Activated effector memory CD4-positive, alpha-beta T cell treated with Interleukin-2 at 50 U/mL for 16 hours (primary cell): ENCODE measurements around the gene ASIC2.
"Not testable (repeated sequence)": the region's sequence is repeated elsewhere in the genome, so short reads cannot be mapped to it uniquely, and the experiment has no call there.

Experiments used
- DNase-seq: peaks from one replicate; pipeline ENCODE4 v3.0.0-alpha.2; 2020

ASIC2 gene

DNA sequence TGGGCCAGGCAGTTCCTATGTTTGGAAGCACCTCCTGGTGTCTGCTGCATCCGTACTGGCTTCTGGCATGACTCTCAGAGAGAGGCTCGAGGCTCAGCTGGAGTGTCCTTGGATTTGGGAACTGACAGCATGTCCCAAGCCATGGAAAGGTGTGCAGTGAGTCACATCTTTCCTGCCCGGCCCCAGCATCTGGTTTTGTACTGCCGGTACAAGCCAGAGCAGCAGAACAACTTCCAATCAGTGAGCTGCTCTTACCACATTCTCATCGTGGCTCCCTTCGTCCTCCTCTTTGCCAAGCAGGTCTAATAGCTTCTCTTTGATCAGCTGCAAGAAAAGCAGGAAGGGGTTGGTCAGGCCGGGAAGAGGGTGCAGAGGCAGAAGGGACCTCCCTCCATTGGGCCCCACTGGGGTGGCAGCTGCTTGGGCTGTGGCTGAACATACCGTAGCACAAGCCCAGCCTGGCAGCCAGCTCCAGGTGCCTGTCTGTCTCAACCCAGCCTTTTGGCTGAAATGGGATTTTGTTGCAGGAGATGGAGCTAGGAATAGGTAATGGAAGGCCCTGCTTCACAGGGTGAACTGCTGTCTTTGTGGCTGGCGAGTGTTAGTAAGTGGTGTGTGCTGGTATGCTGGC is 277.3 kb downstream of the ASIC2 start:
- no peak for DNase-seq

- DNase-seq = no peak
Measured at GRCh38 chr17:33014751-33015150, 278.3 kb downstream of the ASIC2 start.

DNA sequence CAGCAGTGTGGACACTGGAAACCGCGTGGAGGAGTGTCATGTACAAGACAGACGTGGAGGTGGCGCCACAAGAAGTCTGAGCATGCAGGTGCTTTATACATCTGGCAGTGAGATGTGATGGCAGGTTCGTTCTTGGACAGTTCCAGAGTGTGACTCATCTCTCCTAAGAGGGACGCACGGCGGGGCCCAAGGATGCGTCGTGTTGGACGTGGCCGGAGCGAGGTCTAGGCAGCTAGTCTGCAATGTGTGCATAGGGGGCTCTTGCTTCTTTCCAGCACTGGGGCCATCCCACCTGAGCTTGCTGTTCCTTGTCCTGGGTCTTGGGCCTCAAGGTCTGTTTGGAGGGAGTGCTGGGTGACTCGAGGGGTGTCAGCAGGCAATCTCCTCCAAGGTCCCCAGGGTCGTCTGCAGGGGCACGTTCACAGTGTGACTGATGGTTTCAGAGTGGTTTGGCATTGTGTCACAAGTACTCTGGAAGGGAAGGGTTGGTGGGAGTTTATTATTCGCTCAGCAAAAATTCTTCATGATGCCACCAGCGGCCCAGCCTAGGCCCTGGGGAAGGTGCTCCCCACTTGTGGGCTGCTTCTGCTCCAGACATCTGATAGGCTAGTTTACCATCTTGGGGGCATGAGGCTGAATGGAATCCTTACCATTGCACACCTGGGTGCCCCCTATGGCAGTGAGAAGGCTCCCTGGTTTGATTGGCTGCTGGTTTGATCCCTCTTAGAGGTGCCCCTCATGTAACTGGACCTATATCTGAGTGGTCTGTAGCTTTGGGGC is 279.3 kb downstream of the ASIC2 start:
- no peak for DNase-seq

DNA sequence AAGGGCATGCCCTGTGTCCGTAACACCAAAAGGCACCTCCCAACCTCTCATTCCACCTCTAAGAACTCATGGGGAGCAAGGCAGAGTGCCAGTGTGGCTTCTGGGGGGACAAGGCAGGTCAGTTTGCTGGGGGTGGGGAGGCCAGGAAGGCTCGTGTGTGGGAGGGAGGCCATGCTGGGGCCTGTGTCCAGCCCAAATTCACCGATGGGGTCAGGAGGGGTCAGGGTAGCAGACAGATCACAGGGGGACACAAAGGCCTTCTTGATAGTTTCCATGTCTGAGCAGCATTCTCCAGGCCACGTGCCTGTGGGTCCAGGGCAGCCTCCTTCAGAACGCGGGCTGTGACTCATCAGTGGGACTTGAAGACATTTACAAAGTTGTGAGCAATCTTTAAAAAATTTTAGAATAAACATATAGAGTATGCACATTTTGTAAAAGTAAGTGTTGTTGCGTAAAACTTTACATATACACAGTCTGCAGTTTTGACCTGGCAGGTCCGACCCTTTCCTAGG is 280.5 kb downstream of the ASIC2 start:
- no peak for DNase-seq

GRCh38 chr17:33009636-33010035 is 283.5 kb downstream of the ASIC2 start:
- DNase-seq = no peak

DNA sequence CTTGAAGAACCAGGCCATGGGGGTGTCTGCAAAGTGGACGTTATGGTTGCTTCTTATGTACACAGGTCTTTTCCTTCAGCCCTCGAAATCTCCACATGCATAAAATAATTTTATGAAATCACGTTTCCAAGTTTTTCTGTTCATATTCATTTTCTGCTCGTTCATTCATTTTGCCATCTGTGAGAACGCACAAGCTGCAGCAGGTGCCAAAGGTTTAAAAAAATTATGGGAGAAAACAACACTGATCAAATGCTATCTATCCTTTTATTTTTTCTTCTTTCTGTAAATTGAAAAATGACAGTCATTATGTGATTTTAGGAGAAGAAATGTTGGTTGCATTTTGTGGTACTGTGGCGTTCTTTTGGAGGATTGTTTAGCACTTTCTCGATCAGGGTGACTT is 285.9 kb downstream of the ASIC2 start:
- DNase-seq = no peak

GRCh38 chr17:33002246-33002645 is 290.8 kb downstream of the ASIC2 start:
- no peak for DNase-seq

GRCh38 chr17:32998887-32999228 is 294.2 kb downstream of the ASIC2 start:
- no peak for DNase-seq

DNA sequence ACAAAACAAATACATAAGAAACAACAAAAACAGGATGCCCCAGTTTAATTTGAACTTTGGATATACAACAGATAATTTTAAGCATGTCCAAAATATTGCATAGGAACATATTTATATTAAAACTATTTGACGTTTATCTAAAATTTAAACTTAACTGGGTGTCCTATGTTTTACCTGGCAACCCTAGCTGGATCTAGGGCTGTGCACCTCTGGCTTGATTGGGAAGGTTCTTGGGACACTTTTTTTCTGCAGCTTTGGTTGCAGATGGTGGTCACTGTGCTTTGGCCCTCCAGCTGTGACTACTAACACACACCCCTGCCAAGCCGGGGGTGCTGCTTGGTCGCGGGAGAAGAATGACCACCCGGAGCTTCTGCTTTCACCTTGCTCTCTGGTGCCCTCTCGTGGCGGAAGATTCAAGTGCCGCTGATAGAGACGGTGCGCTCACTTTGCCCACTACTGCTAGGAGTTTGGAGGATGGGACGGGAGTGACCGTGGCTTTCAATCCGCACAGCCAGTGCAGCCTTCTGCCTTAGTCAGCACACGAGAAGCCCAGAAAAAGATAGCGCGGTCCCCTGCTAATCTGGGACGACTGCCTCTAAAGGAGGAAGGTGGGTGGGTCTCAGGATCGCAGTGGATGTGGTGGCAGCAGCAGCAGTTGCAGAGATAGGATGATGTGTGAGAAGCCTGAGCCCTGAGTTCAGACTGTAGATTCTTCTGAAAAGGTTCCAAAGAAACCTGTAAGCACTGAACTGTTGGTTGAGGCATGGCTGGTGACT is 294.8 kb downstream of the ASIC2 start:
- DNase-seq = peak; percentile 52

GRCh38 chr17:32995416-32996045 is 297.6 kb downstream of the ASIC2 start:
- DNase-seq = no peak

- DNase-seq = no peak
Measured at GRCh38 chr17:32993977-32994376, 299.1 kb downstream of the ASIC2 start.

- DNase-seq = no peak
Measured at GRCh38 chr17:32992321-32993033, 300.6 kb downstream of the ASIC2 start.

- DNase-seq = no peak
Measured at GRCh38 chr17:32988481-32989101, 304.5 kb downstream of the ASIC2 start.

DNA sequence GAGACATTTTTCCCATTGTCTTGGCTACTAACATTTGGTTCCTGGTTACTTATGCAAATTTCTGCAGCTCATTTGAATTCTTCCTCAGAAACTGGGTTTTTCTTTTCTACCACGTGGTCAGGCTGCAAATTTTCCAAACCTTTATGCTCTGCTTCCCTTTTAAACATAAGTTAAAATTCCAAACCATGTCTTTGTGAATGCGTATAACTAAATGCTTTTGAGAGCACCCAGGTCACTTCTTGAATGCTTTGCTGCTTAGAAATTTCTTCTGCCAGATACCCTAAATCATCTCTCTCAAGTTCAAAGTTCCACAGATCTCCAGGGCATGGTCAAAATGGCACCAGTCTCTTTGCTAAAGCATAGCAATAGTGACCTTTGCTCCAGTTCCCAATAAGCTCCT is 305.2 kb downstream of the ASIC2 start:
- DNase-seq = not testable (repeated sequence)

- not testable (repeated sequence) for DNase-seq
Measured at GRCh38 chr17:32987453-32987805, 305.7 kb downstream of the ASIC2 start.

DNA sequence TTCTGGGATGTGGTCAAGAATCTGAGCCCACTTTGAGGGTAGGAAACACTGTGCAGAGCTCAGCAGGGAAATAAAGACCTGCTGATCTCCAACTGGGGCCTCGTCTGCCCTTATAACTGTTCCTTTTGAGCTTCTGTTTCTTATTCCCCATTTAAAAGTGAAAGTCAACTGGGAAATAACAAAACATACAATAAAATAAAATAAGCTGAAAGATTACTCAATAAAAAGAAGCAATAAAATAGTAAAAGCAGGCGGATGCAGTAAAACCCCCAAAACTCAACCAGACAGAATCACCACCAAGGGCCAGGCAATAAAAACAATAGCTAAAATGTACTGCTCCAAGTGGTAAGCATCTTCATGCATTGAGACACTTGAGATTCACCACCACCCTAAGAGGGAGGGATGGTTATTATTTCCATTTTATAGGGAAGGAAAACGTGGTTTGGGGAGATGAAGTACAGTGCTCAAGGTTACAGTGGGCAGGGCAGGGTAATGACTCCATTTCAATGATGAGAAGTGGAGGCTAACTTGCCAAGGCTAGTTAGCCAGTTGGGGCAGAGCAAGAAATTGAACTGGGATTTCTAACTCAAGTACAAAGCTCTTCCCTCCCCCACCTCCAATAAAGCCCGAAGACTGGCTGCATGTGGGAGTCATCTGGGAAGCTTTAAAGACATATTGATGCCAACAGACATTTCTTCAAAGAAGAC is 307.9 kb downstream of the ASIC2 start:
- DNase-seq = no peak

- not testable (repeated sequence) for DNase-seq
Measured at GRCh38 chr17:32981611-32982010, 311.5 kb downstream of the ASIC2 start.

GRCh38 chr17:32980230-32980629 is 312.9 kb downstream of the ASIC2 start:
- DNase-seq = no peak

DNA sequence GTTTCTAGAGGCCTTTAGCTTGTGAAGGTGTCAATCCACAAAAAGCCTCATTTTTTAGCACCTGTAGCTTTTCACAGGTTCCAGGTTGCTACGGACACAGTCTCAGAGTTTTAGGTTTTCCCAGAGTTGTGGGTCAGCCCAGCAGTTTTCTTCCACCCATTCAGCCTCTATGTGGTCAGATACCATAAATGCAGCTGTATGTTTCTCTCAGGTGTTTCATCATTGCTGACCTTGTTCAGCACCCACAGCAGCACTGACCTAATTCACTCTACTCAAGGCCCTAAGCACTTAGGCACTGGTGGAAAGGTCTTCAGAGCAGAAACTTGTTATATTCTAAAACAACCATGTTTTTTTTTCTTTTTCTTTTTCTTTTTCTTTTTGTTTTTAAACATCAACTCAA is 316.5 kb downstream of the ASIC2 start:
- no peak for DNase-seq

DNA sequence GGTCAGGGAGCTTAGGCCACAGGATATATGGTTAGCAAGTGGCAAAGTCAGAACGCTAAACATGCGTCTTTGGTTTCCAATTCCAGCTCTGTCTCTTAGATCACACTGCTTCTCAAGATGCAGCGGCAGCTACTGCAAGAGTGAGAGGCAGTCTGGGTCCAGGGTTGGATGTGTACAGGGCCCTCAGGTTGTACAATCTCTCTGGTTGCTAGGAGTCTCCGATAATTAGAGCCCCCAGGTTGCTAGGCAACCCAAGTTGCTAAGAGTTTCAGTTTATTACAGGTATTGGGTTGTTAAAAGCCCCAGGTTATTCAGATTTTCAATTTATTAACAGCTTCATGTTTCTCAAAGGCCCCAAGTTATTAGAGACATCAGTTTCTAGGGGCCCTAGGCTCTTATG is 317.0 kb downstream of the ASIC2 start:
- DNase-seq = no peak

DNA sequence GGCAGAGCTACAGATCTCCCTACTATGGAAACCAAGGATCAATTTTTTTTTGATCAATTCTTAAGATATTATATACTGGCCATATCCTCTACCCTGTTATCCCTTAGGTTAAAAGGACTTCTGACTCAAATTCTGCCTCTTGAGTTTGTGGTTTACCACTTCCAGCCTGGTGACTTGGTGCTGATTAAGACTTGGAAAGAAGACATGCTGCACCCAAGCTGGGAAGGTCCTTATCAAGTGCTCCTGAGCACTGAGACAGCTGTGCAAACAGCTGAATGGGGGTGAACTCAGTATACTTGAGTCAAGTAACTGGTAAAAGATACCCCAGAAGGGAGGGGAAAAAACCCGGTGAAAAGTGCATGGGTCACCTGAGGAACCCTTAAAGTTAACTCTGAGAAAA is 321.9 kb downstream of the ASIC2 start:
- no peak for DNase-seq

DNA sequence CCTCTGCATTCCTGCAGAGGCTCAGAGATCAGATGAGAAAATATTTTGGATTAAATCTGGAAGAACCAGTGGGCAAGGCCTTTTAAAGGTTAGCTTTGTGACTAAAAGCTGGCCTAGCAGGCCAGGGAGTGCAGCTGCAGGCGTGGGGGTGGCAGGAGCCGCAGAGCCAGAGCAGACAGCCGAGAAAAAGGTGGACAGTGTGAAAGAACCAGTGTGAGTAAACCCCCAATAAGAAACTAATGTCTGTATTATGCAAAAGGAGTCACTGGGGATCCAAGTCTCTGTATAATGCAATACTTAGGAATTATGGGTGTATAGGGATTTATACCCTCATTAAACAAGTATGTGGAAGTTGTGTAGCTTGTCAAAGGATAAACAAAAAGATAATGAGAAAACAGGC is 322.8 kb downstream of the ASIC2 start:
- DNase-seq = no peak
